MM.1S (cell line): ENCODE measurements around the gene PITPNM3.

Experiments used
- CTCF ChIP-seq: fragments of 300-600 bp; sonication (generic); IDR thresholded peaks from 2 replicates; pipeline ENCODE4 v1.5.1; 2016; ENCODE audit warnings: antibody characterized with exemption, low read length, mixed read lengths
- EZH2 ChIP-seq: fragments of 300-600 bp; sonication (generic); optimal IDR thresholded peaks from 2 replicates; pipeline ENCODE3; 2017; ENCODE audit warnings: low read depth, mild to moderate bottlenecking, antibody characterized with exemption, low read length, mixed read lengths
- EZH2phosphoT487 ChIP-seq: fragments of 300-600 bp; sonication (generic); IDR thresholded peaks from 2 replicates; pipeline ENCODE4 v1.6.1; 2018; ENCODE audit warnings: antibody characterized with exemption, low read length

GRCh38 chr17:6558276-6558675 lies 1.9 kb upstream of the PITPNM3 start:
- no peak for TF ChIP-seq CTCF
- TF ChIP-seq EZH2, result no peak
- no peak for TF ChIP-seq EZH2phosphoT487
